ENCODE measurements around the gene PLEKHA7. TPM values are rescaled to one million over a fixed set of nuclear protein-coding genes. Genes with fewer than 3 reads are reported as not detected.

The PLEKHA7 gene
- total RNA-seq, 1 experiment from 2014 or later = 7.2 TPM

- no peaks in the 10 kb centered on the region for H3K9me2 ChIP-seq (ENCODE audit: insufficient read depth)
- H3K4me1 ChIP-seq (ENCODE audit: control insufficient read depth in 1 of 2, insufficient read depth in 2 of 2, low read length in 2 of 2) = no peaks in the 10 kb centered on the region
- no peak for ATAC-seq
- H3K79me2 ChIP-seq (ENCODE audit: insufficient read depth, low read length) = no peaks in the 10 kb centered on the region
- no peak overlapping the region for H2AFZ ChIP-seq (ENCODE audit: low read depth, low read length, poor library complexity, severe bottlenecking)
- no TSS peak for BruUV-seq (replicated peaks)
- H3K9ac ChIP-seq (ENCODE audit: low read length) = no peak overlapping the region
- H3K27me3 ChIP-seq (ENCODE audit: insufficient read depth, low read length) = 0 out of 2 replicates have a peak, but pooled peaks cover 6% of the 10 kb centered on the region
- H3K4me2 ChIP-seq (ENCODE audit: low read length) = no peak overlapping the region
- DNase-seq (ENCODE audit: low read depth, low spot score) = no peak
- H4K20me1 ChIP-seq (ENCODE audit: insufficient read depth) = no peaks in the 10 kb centered on the region
- TF ChIP-seq FOSL1 (IDR thresholded peaks at IDR 0.05; ENCODE audit: low read depth) (no peak), SP1 (IDR thresholded peaks at IDR 0.05; ENCODE audit: low read depth) (no peak), CBX3 (IDR thresholded peaks at IDR 0.05; ENCODE audit: low read depth) (no peak), EZH2phosphoT487 (IDR thresholded peaks at IDR 0.05; ENCODE audit: borderline replicate concordance) (no peak), JUND (IDR thresholded peaks at IDR 0.05) (no peak), SIN3A (IDR thresholded peaks at IDR 0.05; ENCODE audit: low read depth) (no peak), REST (IDR thresholded peaks at IDR 0.05; ENCODE audit: low read depth) (no peak), CEBPB (IDR thresholded peaks at IDR 0.05; ENCODE audit: low read depth) (no peak), POLR2A (IDR thresholded peaks at IDR 0.05; ENCODE audit: borderline replicate concordance, extremely low read depth, insufficient read depth, insufficient read length) (no peak), YY1 (IDR thresholded peaks at IDR 0.05; ENCODE audit: extremely low read depth, insufficient replicate concordance, low read depth, low read length) (no peak), ELF1 (IDR thresholded peaks at IDR 0.05; ENCODE audit: borderline replicate concordance, low read depth) (no peak), TCF7L2 (IDR thresholded peaks at IDR 0.05; ENCODE audit: borderline replicate concordance, extremely low read depth, insufficient read depth, insufficient read length) (no peak), CTCF (IDR thresholded peaks at IDR 0.05 in 2 of 3, conservative IDR thresholded peaks at IDR 0.05 in 1 of 3; ENCODE audit: borderline replicate concordance in 1 of 3, insufficient read depth in 1 of 3, low read depth in 2 of 3, low read length in 2 of 3) (no peak), EZH2 (IDR thresholded peaks at IDR 0.05) (no peak), ATF3 (IDR thresholded peaks at IDR 0.05) (no peak), RAD21 (IDR thresholded peaks at IDR 0.05; ENCODE audit: low read depth) (no peak), POLR2AphosphoS5 (IDR thresholded peaks at IDR 0.05; ENCODE audit: low read depth, low read length) (no peak), SRF (IDR thresholded peaks at IDR 0.05; ENCODE audit: low read depth) (no peak), MAX (IDR thresholded peaks at IDR 0.05) (no peak), EGR1 (IDR thresholded peaks at IDR 0.05; ENCODE audit: low read depth) (no peak)
- ChIA-PET POLR2A (no interaction called here), RAD21 (ENCODE audit: low non-redundant PET in 1 of 2, low total read pairs in 2 of 2, uncharacterized antibody in 2 of 2, unreplicated experiment in 2 of 2) (no interaction called here), CTCF (no interaction called here)
- no peak overlapping the region for H3K27ac ChIP-seq (ENCODE audit: low read depth, low read length)
- H3K36me3 ChIP-seq (ENCODE audit: control insufficient read depth in 1 of 2, insufficient read depth in 2 of 2, low read length in 2 of 2) = no peaks in the 10 kb centered on the region
- no peak overlapping the region for H3K4me3 ChIP-seq (replicated peaks in 1 of 2; ENCODE audit: low read depth in 1 of 2, low read length in 2 of 2)
- intact Hi-C loops (cut with micrococcal nuclease) = no loop called here
- H3K9me3 ChIP-seq (ENCODE audit: control insufficient read depth in 1 of 2, insufficient read depth in 1 of 2, low read depth in 1 of 2, low read length in 2 of 2) = no peaks in the 10 kb centered on the region
These were observed 150.8 kb downstream of the PLEKHA7 start for GRCh38 chr11:16863389-16863788.
